Islet of Langerhans (tissue), 1 donor: ENCODE results near the gene HEMGN.

Experiments
- FAIRE-seq: peaks from one replicate; lab custom pipeline; 2011; peaks lifted over from hg19 to GRCh38; lab: Jason Lieb, UNC

Gene HEMGN

DNA sequence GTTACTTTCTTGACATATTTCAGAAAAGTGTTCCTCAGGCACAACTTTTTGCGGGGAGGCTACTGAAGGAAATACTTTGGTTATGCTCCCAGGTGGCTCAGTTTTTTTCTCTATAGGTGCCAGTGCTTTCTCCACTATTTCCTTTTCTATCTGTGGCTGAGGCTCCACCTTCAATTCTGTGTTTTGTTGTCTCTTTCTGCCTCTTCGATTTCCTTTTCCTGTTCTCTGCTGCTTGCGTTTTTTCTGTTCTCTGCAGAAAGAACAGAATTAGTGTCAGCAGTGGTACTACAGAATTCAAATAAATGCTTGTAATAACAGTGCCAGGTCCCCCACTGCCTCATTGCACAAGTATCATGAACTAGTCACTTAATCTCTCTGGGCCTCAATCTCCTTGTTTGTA is 7.0 kb downstream of the HEMGN start:
- FAIRE-seq, result no peak

- FAIRE-seq, result no peak
Measured at GRCh38 chr9:97928986-97929604, 8.9 kb downstream of the HEMGN start.

- no peak for FAIRE-seq
Measured at GRCh38 chr9:97925497-97926334, 12.3 kb downstream of the HEMGN start.

DNA sequence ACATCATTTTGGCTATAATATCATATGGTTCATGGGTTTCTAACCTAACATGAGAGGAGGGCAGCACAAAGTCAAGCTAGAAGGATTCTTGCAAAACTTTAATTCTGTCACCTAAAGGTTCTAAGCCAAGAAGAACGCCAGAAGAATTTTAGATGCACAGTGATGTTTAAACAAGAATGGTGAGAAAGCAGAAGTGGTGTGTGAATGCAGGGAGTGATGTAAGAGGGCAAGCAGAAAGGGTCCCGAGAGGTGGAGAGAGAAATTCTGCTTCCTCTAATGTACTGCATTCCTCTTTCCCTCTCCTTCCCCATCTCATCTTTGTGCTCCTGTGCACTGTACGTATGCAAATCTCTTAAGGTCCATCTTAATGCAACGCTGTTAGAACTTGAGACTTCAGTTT is 13.6 kb downstream of the HEMGN start:
- no peak for FAIRE-seq

DNA sequence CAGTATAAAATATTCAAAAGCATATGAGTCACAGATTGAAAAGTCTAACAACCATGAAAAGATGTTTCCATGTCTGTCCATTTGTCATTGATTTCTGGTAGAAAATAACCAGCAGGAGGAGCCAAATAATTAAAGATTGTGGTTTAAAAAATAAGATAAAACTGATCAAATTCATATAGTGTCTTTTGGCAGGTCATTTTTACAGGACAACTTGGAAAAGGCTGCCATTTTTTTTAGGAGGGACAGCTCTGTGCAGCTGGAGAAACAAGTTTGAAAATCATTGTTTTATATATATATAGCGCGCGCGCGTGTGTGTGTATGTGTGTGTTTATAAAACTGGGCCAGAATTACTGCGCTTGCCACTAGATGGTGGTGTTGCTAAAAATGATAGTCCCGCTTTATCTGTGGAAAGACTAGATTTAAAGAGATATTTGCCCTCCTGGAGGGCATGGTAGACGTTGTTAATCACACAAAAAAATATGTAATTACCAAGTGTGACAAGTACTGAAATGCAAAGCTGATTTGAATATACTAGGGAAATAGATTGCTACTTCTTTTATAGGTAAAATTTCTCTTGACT is 14.4 kb downstream of the HEMGN start:
- peak; percentile 91 for FAIRE-seq

DNA sequence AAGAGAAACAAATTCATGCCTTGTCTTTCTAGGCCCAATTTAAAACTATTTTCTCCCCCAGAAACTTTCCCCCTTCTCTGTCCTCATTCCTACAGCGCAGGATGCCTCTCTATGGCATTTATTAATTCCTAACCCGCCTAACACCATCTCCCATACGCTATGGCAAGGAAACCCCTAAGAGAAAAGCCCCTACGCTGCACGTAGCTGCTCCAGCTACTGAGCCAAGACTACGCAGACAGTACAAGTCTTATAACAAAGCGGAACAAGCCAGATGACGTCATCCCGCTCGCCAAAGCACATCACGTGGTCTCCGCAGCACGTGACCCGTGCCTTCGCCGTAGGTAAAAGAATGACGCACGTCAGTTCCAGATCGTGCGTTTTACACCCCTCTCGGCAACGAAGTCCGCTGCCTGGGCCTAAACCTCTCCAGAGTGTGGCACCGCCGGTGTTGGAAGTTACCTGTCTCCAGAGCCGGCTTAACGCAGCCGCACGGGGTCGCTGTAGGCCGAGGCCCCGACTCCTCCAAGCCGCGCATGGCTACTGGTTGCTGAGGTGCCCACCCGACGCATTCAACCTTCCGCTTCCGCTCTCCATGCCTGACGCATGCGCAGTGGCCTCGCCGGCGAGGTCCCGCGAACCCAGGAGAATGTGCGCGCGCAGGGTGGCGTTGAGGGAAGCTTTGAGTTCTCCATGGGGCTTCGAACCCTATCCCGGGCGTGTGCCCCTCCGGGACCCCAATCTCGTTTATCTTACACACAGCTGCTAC is 15.8 kb downstream of the HEMGN start, which contains the start of gene TRMO:
Gene TRMO, minus strand, starts transcription at position 542 of the 766 bp plus-strand sequence. Its CDS starts 7 bp downstream, at position 535.
- peak; percentile 79 for FAIRE-seq

GRCh38 chr9:97919217-97919813 is 18.7 kb downstream of the HEMGN start:
- FAIRE-seq, result no peak

DNA sequence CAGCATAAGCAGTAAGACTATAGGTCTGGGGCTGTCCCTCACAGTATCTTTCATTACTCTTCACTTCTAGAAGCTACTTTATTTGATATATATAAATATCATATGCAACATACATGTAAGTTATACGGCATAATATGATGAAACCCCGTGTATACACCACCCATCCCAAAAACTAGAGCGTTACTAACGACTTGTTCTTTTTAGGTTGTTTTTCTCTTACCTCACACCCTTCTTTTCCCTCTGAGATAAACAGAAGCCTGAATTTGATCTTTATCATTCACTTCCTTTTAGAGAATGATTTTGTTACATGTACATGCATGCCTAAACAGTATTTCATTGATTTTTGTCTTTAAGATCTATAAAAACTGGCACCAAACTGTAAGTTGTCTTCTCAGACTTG is 19.4 kb downstream of the HEMGN start:
- no peak for FAIRE-seq

GRCh38 chr9:97911970-97912369 is 26.0 kb downstream of the HEMGN start:
- FAIRE-seq, result no peak

- FAIRE-seq, result no peak
Measured at GRCh38 chr9:97911528-97911927, 26.4 kb downstream of the HEMGN start.

DNA sequence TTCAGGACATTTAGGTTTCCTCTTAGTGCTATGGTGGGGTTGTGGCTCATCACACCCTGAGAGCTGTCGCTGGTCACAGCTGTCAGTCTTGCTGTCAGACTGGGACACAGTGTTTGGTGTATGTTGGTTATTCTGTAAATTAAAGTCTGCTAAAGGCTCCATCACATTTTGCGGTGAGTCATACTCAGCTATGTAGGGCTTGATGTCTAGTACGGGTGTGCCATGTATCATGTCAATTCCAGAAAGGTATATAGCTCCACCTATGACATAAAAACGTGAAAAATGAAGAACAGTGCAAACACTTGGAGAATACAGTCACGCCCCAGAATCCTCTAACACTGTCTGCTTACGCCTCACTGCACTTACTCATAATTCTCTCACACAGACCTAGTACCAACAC is 27.6 kb downstream of the HEMGN start:
- FAIRE-seq, result no peak

DNA sequence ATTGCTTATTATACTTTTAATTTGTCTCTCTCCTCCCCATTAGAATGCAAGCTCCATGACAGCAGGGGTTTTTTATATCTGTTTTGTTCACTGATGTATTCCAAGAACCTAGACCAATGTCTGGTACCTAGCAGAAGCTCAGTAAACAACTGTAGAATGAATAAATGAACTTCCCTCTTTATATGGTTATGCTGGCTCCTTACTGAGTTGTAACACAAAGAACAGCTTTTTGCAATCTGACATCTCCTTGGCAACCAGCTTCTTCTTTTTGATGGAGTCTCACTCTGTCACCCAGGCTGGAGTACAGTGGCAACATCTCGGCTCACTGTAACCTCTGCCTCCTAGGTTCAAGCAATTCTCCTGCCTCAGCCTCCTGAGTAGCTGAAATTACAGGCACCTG is 29.3 kb downstream of the HEMGN start:
- FAIRE-seq, result no peak

DNA sequence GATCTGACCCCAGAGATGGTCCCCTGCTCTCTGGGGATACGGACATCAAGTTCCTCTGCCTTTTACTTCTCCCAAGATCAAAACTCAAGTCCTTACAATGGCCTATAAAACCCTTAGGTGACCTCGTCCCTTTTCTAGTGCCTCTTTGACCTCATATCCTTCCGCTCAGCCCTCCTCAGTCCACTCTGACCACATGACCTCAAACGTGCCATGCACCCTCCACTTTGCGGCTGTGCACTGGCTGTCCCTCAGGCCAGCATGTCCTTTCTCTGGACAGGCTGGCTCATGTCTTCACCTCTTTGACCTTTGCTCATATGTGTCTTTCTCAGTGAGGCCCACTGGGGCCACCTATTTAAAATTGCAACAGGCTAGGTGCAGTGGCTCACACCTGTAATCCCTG is 30.3 kb downstream of the HEMGN start:
- FAIRE-seq, result no peak

DNA sequence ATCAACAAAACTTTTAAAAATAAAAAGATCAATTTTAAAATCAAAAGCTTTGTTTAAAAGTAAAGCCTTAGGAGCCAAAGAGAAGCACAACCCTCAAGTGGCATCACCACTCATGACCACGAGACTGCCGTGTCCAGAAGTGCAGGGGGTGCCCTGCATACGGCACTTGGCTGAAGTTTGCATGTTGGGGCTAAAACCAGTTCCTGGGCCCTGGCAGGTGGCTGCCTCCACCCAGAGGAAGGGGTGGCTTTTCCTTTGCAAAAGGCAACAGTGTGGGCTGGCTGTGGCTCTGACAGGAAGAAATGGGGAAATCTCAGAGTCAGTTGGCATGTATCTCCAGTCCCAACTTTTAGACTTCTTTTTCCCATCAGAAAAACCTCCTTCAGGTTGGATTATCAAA is 30.9 kb downstream of the HEMGN start:
- FAIRE-seq, result no peak

DNA sequence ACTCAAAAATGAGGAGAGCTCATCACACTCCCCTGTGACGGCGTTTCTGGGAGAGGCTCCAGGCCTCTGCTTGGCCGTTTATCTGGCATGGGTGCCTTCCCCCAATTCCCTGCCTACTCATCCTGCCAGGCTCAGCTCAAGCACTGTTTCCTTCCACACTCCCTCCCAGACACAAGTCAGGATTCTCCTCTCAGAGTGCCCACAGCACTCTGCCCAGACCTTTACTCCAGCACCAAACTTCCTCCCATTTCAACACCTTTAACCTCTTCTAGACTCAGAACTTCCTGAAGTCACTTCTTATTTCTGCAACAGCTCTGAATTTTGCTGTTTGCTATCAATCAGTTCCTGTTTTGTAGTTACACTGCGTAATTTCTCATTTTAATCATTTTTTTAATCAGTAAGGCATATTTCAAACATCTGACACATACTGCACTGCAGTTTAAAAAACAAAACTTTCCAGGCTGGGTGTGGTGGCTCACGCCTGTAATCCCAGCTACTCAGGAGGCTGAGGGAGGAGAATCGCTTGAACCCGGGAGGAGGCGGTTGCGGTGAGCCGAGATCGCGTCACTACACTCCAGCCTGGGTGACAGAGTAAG is 31.6 kb downstream of the HEMGN start:
- no peak for FAIRE-seq

GRCh38 chr9:97905228-97905627 is 32.7 kb downstream of the HEMGN start:
- FAIRE-seq, result no peak

GRCh38 chr9:97904725-97905124 is 33.2 kb downstream of the HEMGN start:
- FAIRE-seq, result no peak

GRCh38 chr9:97903177-97903576 is 34.8 kb downstream of the HEMGN start:
- FAIRE-seq, result no peak

- FAIRE-seq, result no peak
Measured at GRCh38 chr9:97900738-97901565, 37.0 kb downstream of the HEMGN start.

GRCh38 chr9:97900103-97900737 is 37.8 kb downstream of the HEMGN start:
- no peak for FAIRE-seq
